WTC11 (cell line): ENCODE results near the gene MSI2. TPM values are rescaled to one million over a fixed set of nuclear protein-coding genes. Genes with fewer than 3 reads are reported as not detected.

ENCODE experiments used
- ATAC-seq: fragments of 200-7000 bp; cut with Tn5 transposase; 2 replicates; pipeline ENCODE4 v1.10.0; 2021; ENCODE audit warnings: mild to moderate bottlenecking, moderate library complexity
- CTCF ChIA-PET: fragments of 300-600 bp; sonication (Branson Sonifier 250); formaldehyde crosslinking; loops from one replicate; lab custom pipeline; 2021; ENCODE audit warnings: antibody characterized with exemption; lab: Charles Lee
- POLR2A ChIA-PET: fragments of 350-600 bp; sonication (Branson Sonifier 250); formaldehyde crosslinking; loops from one replicate; lab custom pipeline; 2021; ENCODE audit warnings: antibody characterized with exemption; lab: Charles Lee
- DNase-seq: peaks from one replicate; pipeline ENCODE4 v3.0.0; 2021; ENCODE audit warnings: low spot score
- H3K27ac Mint-ChIP-seq: 2 replicates; pipeline ENCODE4 v1.8.0; 2021; ENCODE audit warnings: mixed read lengths
- H3K27me3 Mint-ChIP-seq: 2 replicates; pipeline ENCODE4 v1.8.0; 2021; ENCODE audit warnings: low read depth, mild to moderate bottlenecking, moderate library complexity, mixed read lengths
- H3K36me3 Mint-ChIP-seq: 2 replicates; pipeline ENCODE4 v1.8.0; 2021; ENCODE audit warnings: mixed read lengths
- H3K4me1 Mint-ChIP-seq: 2 replicates; pipeline ENCODE4 v1.8.0; 2022; ENCODE audit warnings: mixed read lengths
- H3K4me3 Mint-ChIP-seq: 2 replicates; pipeline ENCODE4 v1.8.0; 2021; ENCODE audit warnings: mild to moderate bottlenecking, moderate library complexity, mixed read lengths
- H3K9me3 Mint-ChIP-seq: 2 replicates; pipeline ENCODE4 v1.8.0; 2021; ENCODE audit warnings: mixed read lengths
- ARID4B ChIP-seq: sonication (generic); formaldehyde crosslinking; IDR thresholded peaks from 2 replicates; pipeline ENCODE4 v1.8.0; 2023; ENCODE audit warnings: missing genetic modification reagents, mild to moderate bottlenecking, borderline replicate concordance
- ATF1 ChIP-seq: sonication (generic); formaldehyde crosslinking; IDR thresholded peaks from 2 replicates; pipeline ENCODE4 v1.8.1; 2023; ENCODE audit warnings: mild to moderate bottlenecking, moderate library complexity, missing genetic modification reagents
- CREM ChIP-seq: sonication (generic); formaldehyde crosslinking; IDR thresholded peaks from 2 replicates; pipeline ENCODE4 v1.8.1; 2022; ENCODE audit warnings: mild to moderate bottlenecking, missing genetic modification reagents, moderate library complexity
- ESRRA ChIP-seq: sonication (generic); formaldehyde crosslinking; IDR thresholded peaks from 2 replicates; pipeline ENCODE4 v1.8.1; 2022; ENCODE audit warnings: mild to moderate bottlenecking, missing genetic modification reagents, borderline replicate concordance
- ETV6 ChIP-seq: sonication (generic); formaldehyde crosslinking; IDR thresholded peaks from 2 replicates; pipeline ENCODE4 v1.8.1; 2022; ENCODE audit warnings: mild to moderate bottlenecking, missing genetic modification reagents
- FOXK1 ChIP-seq: sonication (generic); formaldehyde crosslinking; IDR thresholded peaks from 2 replicates; pipeline ENCODE4 v1.8.0; 2022; ENCODE audit warnings: mild to moderate bottlenecking, moderate library complexity, missing genetic modification reagents
- GRHL2 ChIP-seq: fragments of 250-450 bp; sonication (Bioruptor Pico); IDR thresholded peaks from 2 replicates; pipeline ENCODE4 v1.8.0; 2022; ENCODE audit warnings: mild to moderate bottlenecking, moderate library complexity; ENCODE audit not compliant: insufficient replicate concordance, severe bottlenecking
- IRF2 ChIP-seq: sonication (generic); formaldehyde crosslinking; IDR thresholded peaks from 2 replicates; pipeline ENCODE4 v1.8.0; 2022; ENCODE audit warnings: low read depth, missing genetic modification reagents, borderline replicate concordance
- MLX ChIP-seq: sonication (generic); formaldehyde crosslinking; IDR thresholded peaks from 2 replicates; pipeline ENCODE4 v1.8.1; 2023; ENCODE audit warnings: mild to moderate bottlenecking, missing genetic modification reagents, moderate library complexity
- PRRX2 ChIP-seq: fragments of 250-450 bp; sonication (Bioruptor Pico); IDR thresholded peaks from 2 replicates; pipeline ENCODE4 v1.8.0; 2021; ENCODE audit warnings: mild to moderate bottlenecking
- RORB ChIP-seq: fragments of 250-450 bp; sonication (Bioruptor Pico); IDR thresholded peaks from 2 replicates; pipeline ENCODE4 v1.9.0; 2021; ENCODE audit warnings: mild to moderate bottlenecking
- SP1 ChIP-seq: sonication (generic); formaldehyde crosslinking; conservative IDR thresholded peaks from 2 replicates; pipeline ENCODE4 v1.8.1; 2022; ENCODE audit warnings: missing genetic modification reagents
- TEAD1 ChIP-seq: sonication (generic); formaldehyde crosslinking; IDR thresholded peaks from 2 replicates; pipeline ENCODE4 v1.8.0; 2022; ENCODE audit warnings: mild to moderate bottlenecking, missing genetic modification reagents
- ZBTB21 ChIP-seq: sonication (generic); formaldehyde crosslinking; IDR thresholded peaks from 2 replicates; pipeline ENCODE4 v1.8.1; 2023; ENCODE audit warnings: mild to moderate bottlenecking, missing genetic modification reagents, borderline replicate concordance
- ZNF219 ChIP-seq: sonication (generic); formaldehyde crosslinking; IDR thresholded peaks from 2 replicates; pipeline ENCODE4 v1.8.0; 2023; ENCODE audit warnings: missing genetic modification reagents, mild to moderate bottlenecking, borderline replicate concordance
- ZNF317 ChIP-seq: sonication (generic); formaldehyde crosslinking; IDR thresholded peaks from 2 replicates; pipeline ENCODE4 v1.8.1; 2023; ENCODE audit warnings: low read depth, mild to moderate bottlenecking, moderate library complexity, missing genetic modification reagents, borderline replicate concordance
- ZNF416 ChIP-seq: fragments of 250-450 bp; sonication (Bioruptor Pico); IDR thresholded peaks from 2 replicates; pipeline ENCODE4 v1.9.0; 2021; ENCODE audit warnings: mild to moderate bottlenecking, inconsistent platforms
- ZNF512 ChIP-seq: sonication (generic); formaldehyde crosslinking; IDR thresholded peaks from 2 replicates; pipeline ENCODE4 v1.8.1; 2022; ENCODE audit warnings: missing genetic modification reagents, borderline replicate concordance
- total RNA-seq: library from RNA; stranded (reverse); gene quantifications from 3 replicates; pipeline ENCODE4 v1.2.3, GENCODE V29; 2021
- TF ChIP-seq, protein P1 (sequence below): sonication (generic); formaldehyde crosslinking; IDR thresholded peaks from 2 replicates; pipeline ENCODE4 v1.8.1; 2023; ENCODE audit warnings: mild to moderate bottlenecking, missing genetic modification reagents
- TF ChIP-seq, protein P2 (sequence below): fragments of 250-450 bp; sonication (Bioruptor Pico); IDR thresholded peaks from 2 replicates; pipeline ENCODE4 v1.8.0; 2021; ENCODE audit warnings: mild to moderate bottlenecking
- TF ChIP-seq, protein P3 (sequence below): sonication (generic); formaldehyde crosslinking; IDR thresholded peaks from 2 replicates; pipeline ENCODE4 v1.8.1; 2022; ENCODE audit warnings: mild to moderate bottlenecking, missing genetic modification reagents, moderate library complexity, borderline replicate concordance

The MSI2 gene
- total RNA-seq, 1 experiment from 2014 or later = 82.1 TPM

DNA sequence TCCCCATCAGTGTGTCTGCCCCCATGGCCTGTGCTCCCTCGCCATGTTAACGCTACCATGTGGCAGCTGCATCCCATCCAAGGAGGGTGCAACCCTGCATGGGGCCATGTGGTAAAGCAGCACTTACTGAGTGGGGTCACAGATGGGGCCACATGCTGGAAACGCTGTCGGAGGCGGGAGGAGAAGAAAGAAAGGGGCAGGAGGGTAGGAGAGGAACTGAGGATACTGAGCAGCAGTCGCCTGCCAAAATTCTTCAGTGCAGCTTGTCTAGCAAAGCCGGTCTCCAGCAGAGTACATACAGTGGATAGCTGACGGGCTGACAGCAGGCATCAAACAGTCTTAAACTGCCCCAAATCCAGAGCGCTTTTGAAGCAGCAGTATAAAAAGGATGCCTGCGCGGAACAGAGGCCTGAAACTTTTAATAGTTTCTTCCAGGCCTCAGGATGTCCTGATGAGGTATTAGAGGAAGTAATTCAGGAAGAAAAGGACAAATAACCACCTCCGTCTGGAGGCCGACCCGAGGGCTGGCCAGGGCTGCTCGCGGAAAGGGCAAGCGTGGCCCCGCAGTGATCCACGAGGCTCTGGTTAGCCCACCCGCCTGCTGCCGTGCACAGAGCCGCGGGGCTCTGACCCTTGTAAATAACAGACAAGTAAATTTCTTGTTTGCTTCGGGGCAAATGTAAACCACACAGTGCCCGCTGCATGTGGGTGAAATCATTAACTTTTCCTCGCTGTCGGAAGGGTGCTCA is 339.8 kb downstream of the MSI2 start (continued):
- TF ChIP-seq, protein P1, sequence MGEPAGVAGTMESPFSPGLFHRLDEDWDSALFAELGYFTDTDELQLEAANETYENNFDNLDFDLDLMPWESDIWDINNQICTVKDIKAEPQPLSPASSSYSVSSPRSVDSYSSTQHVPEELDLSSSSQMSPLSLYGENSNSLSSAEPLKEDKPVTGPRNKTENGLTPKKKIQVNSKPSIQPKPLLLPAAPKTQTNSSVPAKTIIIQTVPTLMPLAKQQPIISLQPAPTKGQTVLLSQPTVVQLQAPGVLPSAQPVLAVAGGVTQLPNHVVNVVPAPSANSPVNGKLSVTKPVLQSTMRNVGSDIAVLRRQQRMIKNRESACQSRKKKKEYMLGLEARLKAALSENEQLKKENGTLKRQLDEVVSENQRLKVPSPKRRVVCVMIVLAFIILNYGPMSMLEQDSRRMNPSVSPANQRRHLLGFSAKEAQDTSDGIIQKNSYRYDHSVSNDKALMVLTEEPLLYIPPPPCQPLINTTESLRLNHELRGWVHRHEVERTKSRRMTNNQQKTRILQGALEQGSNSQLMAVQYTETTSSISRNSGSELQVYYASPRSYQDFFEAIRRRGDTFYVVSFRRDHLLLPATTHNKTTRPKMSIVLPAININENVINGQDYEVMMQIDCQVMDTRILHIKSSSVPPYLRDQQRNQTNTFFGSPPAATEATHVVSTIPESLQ (CRISPR knock-in tag) = no peak

DNA sequence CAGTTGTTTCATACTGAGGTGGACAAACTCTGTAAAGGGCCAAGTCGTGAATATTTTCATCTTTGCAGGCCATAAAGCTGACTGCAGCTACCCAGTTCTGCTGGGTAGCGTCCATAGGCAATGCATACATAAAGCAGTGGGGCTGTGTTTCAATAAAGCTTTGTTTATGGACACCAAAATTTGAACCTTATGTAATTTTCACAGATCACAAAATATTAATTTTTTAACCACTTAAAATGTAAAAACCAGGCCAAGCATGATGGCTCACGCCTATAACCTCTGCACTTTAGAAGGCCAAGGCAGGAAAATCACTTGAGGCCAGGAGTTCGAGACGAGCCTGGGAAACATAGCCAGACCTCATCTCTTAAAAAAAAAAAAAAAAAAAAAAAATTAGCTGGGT is 340.8 kb downstream of the MSI2 start:
- POLR2A ChIA-PET = no interaction called here
- H3K4me3 Mint-ChIP-seq = no peak overlapping the region
- H3K27ac Mint-ChIP-seq = no peak overlapping the region
- H3K4me1 Mint-ChIP-seq = peaks cover 14% of the 10 kb centered on the region
- DNase-seq (no peak), ATAC-seq (no peak)
- no peaks in the 10 kb centered on the region for H3K27me3 Mint-ChIP-seq
- TF ChIP-seq, protein P2, sequence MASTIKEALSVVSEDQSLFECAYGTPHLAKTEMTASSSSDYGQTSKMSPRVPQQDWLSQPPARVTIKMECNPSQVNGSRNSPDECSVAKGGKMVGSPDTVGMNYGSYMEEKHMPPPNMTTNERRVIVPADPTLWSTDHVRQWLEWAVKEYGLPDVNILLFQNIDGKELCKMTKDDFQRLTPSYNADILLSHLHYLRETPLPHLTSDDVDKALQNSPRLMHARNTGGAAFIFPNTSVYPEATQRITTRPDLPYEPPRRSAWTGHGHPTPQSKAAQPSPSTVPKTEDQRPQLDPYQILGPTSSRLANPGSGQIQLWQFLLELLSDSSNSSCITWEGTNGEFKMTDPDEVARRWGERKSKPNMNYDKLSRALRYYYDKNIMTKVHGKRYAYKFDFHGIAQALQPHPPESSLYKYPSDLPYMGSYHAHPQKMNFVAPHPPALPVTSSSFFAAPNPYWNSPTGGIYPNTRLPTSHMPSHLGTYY (CRISPR knock-in tag) = no peak
- TF ChIP-seq ZNF219 (no peak), ATF1 (no peak), ZNF416 (CRISPR knock-in tag) (no peak), ESRRA (no peak), IRF2 (CRISPR knock-in tag) (no peak), PRRX2 (CRISPR knock-in tag) (no peak), ZNF512 (CRISPR knock-in tag) (no peak), RORB (CRISPR knock-in tag) (no peak), MLX (CRISPR knock-in tag) (no peak), SP1 (CRISPR knock-in tag) (no peak), ARID4B (CRISPR knock-in tag) (no peak), CREM (no peak), ZNF317 (CRISPR knock-in tag) (no peak), GRHL2 (no peak), FOXK1 (CRISPR knock-in tag) (no peak), ETV6 (CRISPR knock-in tag) (no peak), TEAD1 (CRISPR knock-in tag) (no peak), ZBTB21 (no peak)
- TF ChIP-seq, protein P3, sequence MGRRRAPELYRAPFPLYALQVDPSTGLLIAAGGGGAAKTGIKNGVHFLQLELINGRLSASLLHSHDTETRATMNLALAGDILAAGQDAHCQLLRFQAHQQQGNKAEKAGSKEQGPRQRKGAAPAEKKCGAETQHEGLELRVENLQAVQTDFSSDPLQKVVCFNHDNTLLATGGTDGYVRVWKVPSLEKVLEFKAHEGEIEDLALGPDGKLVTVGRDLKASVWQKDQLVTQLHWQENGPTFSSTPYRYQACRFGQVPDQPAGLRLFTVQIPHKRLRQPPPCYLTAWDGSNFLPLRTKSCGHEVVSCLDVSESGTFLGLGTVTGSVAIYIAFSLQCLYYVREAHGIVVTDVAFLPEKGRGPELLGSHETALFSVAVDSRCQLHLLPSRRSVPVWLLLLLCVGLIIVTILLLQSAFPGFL (CRISPR knock-in tag) = no peak
- peaks cover 6% of the 10 kb centered on the region for H3K9me3 Mint-ChIP-seq
- CTCF ChIA-PET = interaction anchor here (0.6 to 7.5 kb wide), 29 partner anchors 9 to 461 kb away, joined by 3 to 107 read pairs (median 7); no protein-coding TSS in a partner anchor
- H3K36me3 Mint-ChIP-seq = 0 out of 2 replicates have a peak, but pooled peaks cover 3% of the 10 kb centered on the region
